ENCODE measurements around the gene HLA-DQA2. TPM values are rescaled to one million over a fixed set of nuclear protein-coding genes. Genes with fewer than 3 reads are reported as not detected.

Gene HLA-DQA2
- total RNA-seq, 2 donors from 2014 or later, result 0.85 to 1.4 TPM

- no peak for DNase-seq (ENCODE audit: low spot score)
- ATAC-seq (ENCODE audit: insufficient number of reproducible peaks, low FRiP score, low read depth), result no peak
- no peak overlapping the region for H3K27ac ChIP-seq
- no peaks in the 10 kb centered on the region for H3K36me3 ChIP-seq
- no peak overlapping the region for H3K4me3 ChIP-seq
- H3K27me3 ChIP-seq (replicated peaks; ENCODE audit: insufficient read depth), result no peaks in the 10 kb centered on the region
- no peak for TF ChIP-seq CTCF (IDR thresholded peaks at IDR 0.05)
- no peaks in the 10 kb centered on the region for H3K9me3 ChIP-seq
- H3K4me1 ChIP-seq (ENCODE audit: control insufficient read depth in 1 of 2, low read depth in 2 of 2), result peaks cover 0 to 3% of the 10 kb centered on the region in 2 donors
Measured at GRCh38 chr6:32792901-32793435, 51.8 kb downstream of the HLA-DQA2 start.

- ATAC-seq (ENCODE audit: insufficient number of reproducible peaks, low FRiP score, low read depth) (no peak), DNase-seq (ENCODE audit: low spot score) (no peak)
- TF ChIP-seq CTCF (IDR thresholded peaks at IDR 0.05), result no peak
- Histone ChIP-seq H3K27me3 (replicated peaks; ENCODE audit: insufficient read depth) (no peaks in the 10 kb centered on the region), H3K27ac (no peak overlapping the region), H3K9me3 (no peaks in the 10 kb centered on the region), H3K36me3 (no peaks in the 10 kb centered on the region), H3K4me3 (no peak overlapping the region), H3K4me1 (ENCODE audit: control insufficient read depth in 1 of 2, low read depth in 2 of 2) (peaks cover 0 to 3% of the 10 kb centered on the region in 2 donors)
Measured at GRCh38 chr6:32794510-32794909, 53.3 kb downstream of the HLA-DQA2 start.

Other genes with a start within 250 kb of the HLA-DQA2 start
- 1 to 10 TPM in 1 of 2 donors, not detected in 1; 3.4 TPM for gene HLA-DRB5, start 211.1 kb upstream of the HLA-DQA2 start, total RNA-seq
- 10 to 100 TPM; 50.0 to 80.3 TPM for gene HLA-DRB1, start 151.5 kb upstream of the HLA-DQA2 start, total RNA-seq
- gene HLA-DQA1, start 104.0 kb upstream of the HLA-DQA2 start, total RNA-seq, result 10 to 100 TPM in 1 of 2 donors, 1 to 10 TPM in 1; 4.5 to 24.4 TPM
- gene HLA-DQB1, start 74.7 kb upstream of the HLA-DQA2 start, total RNA-seq, result 10 to 100 TPM in 1 of 2 donors, 1 to 10 TPM in 1; 2.0 to 11.1 TPM
- 1 to 10 TPM in 1 of 2 donors, not detected in 1; 2.4 TPM for gene HLA-DQB2, start 22.1 kb downstream of the HLA-DQA2 start, total RNA-seq
- under 1 TPM in 1 of 2 donors, not detected in 1; 0.54 TPM for gene HLA-DOB, start 75.6 kb downstream of the HLA-DQA2 start, total RNA-seq
- 10 to 100 TPM in 1 of 2 donors, 1 to 10 TPM in 1; 9.6 to 17.3 TPM for gene TAP2, start 97.3 kb downstream of the HLA-DQA2 start, total RNA-seq
- 10 to 100 TPM; 28.4 to 43.3 TPM for gene PSMB8, start 102.7 kb downstream of the HLA-DQA2 start, total RNA-seq
- gene TAP1, start 112.3 kb downstream of the HLA-DQA2 start, total RNA-seq, result 10 to 100 TPM; 41.6 to 46.9 TPM
- gene PSMB9, start 112.8 kb downstream of the HLA-DQA2 start, total RNA-seq, result 10 to 100 TPM; 24.2 to 25.7 TPM
- 10 to 100 TPM; 13.5 to 34.4 TPM for gene HLA-DMB, start 199.6 kb downstream of the HLA-DQA2 start, total RNA-seq
- gene HLA-DMA, start 211.7 kb downstream of the HLA-DQA2 start, total RNA-seq, result 10 to 100 TPM; 41.7 to 53.2 TPM
- gene BRD2, start 227.2 kb downstream of the HLA-DQA2 start, total RNA-seq, result 100 to 1,000 TPM; 134 to 169 TPM